SIG-M5 treated with dmso at 0.1 percent for 504 hours (cell line): ENCODE measurements around the gene ZP3.
"Not testable (repeated sequence)": the region's sequence is repeated elsewhere in the genome, so short reads cannot be mapped to it uniquely, and the experiment has no call there.

Experiments
- DNase-seq: peaks from one replicate; lab custom pipeline; 2025; ENCODE audit not compliant: unreplicated experiment; lab: John Stamatoyannopoulos, UW

Gene ZP3

GRCh38 chr7:76482660-76483059 is 57.9 kb downstream of the ZP3 start:
- DNase-seq = not testable (repeated sequence)

- DNase-seq = not testable (repeated sequence)
Observed at GRCh38 chr7:76483081-76483480, 58.3 kb downstream of the ZP3 start.

GRCh38 chr7:76484456-76484855 is 59.7 kb downstream of the ZP3 start:
- DNase-seq = not testable (repeated sequence)

DNA sequence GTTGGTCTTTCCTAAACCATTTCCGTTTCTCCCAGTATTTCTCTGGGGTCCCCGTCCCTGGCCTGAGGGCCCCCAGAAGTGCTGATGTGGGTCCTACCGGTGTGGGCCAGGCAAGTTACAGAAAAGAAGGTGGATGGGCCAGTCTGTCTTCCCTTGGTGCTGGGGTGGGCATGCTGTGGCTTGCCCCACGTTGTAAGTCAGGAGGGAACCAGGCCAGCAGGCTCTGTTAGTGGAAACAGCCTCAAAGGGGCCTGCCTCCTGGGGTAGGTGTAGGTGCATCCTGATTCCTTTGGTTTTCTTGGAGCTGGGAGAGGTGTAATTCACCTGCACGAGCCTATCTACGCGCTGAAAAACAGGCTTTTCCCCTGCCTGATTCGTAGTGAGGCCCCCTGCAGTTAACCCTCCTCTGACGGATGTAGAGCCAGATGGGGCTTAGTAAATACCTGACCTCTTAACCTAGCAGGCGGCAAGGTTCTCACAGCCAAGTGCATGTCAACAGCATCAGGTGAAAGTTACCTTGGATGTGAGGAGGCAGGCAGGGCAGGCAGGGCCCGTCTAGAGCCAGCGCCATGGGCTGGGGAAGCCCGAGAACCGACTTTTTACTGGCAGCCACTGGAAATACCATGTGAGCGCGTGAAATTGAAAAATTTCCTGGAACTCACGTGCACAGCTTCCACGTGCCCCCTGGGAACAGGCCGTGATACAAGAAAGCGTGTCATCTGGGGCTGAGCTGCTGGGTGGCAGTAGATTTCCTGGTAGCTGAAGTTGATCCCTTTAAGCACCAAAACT is 61.3 kb downstream of the ZP3 start:
- DNase-seq = not testable (repeated sequence)

GRCh38 chr7:76486618-76487017 is 61.9 kb downstream of the ZP3 start:
- DNase-seq = not testable (repeated sequence)

DNA sequence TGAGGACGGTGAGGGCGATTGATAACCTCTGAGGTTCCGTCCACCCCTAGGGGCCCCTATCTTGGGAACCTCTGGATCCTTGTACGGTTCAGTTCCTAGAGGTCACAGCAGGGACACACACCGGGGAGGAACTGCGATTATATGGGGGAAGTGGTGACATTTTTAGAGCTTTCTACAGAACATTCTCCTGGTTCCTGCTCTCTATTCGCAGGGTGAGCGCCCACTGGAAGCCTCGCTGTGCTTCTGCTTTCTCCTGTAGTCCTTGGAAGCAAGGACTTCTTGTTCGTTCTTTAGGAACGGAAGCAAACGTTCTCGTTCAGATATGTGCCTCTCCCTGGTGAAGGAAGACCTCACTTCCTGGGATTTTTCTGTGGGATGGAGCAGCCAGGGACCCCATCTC is 63.2 kb downstream of the ZP3 start:
- not testable (repeated sequence) for DNase-seq
